ENCODE results near the gene REXO2. TPM values are rescaled to one million over a fixed set of nuclear protein-coding genes. Genes with fewer than 3 reads are reported as not detected.
A peak's percentile ranks its signal among the peaks of the same experiment; 100 is the strongest.

REXO2 gene
- total and polyA plus RNA-seq, 2 donors from 2014 or later = 66.4 to 156 TPM

- Histone ChIP-seq H3K27me3 (ENCODE audit: control insufficient read depth, insufficient read depth, low read length) (no peaks in the 10 kb centered on the region), H3K4me3 (ENCODE audit: low read length in 3 of 3) (no peak overlapping the region), H3K27ac (ENCODE audit: low read depth in 2 of 2, low read length in 2 of 2) (no peak overlapping the region), H3K9me3 (ENCODE audit: control insufficient read depth in 2 of 3, insufficient read depth in 1 of 3, low read length in 3 of 3) (no peaks in the 10 kb centered on the region), H3K36me3 (ENCODE audit: control insufficient read depth in 2 of 3, insufficient read depth in 3 of 3, low read length in 3 of 3) (no peaks in the 10 kb centered on the region), H3K9ac (ENCODE audit: low read length in 3 of 3) (no peak overlapping the region), H3K4me1 (ENCODE audit: control insufficient read depth in 2 of 3, insufficient read depth in 2 of 3, low read depth in 1 of 3, low read length in 3 of 3) (peaks cover 0 to 16% (median 5%) of the 10 kb centered on the region in 3 donors)
- no peak for FAIRE-seq
- DNase-seq = no peak
- TF ChIP-seq, protein P1, sequence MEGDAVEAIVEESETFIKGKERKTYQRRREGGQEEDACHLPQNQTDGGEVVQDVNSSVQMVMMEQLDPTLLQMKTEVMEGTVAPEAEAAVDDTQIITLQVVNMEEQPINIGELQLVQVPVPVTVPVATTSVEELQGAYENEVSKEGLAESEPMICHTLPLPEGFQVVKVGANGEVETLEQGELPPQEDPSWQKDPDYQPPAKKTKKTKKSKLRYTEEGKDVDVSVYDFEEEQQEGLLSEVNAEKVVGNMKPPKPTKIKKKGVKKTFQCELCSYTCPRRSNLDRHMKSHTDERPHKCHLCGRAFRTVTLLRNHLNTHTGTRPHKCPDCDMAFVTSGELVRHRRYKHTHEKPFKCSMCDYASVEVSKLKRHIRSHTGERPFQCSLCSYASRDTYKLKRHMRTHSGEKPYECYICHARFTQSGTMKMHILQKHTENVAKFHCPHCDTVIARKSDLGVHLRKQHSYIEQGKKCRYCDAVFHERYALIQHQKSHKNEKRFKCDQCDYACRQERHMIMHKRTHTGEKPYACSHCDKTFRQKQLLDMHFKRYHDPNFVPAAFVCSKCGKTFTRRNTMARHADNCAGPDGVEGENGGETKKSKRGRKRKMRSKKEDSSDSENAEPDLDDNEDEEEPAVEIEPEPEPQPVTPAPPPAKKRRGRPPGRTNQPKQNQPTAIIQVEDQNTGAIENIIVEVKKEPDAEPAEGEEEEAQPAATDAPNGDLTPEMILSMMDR (IDR thresholded peaks at IDR 0.05; ENCODE audit: borderline replicate concordance, extremely low read depth, insufficient read depth) = no peak
- intact Hi-C loops (cut with DNase I) = no loop called here
Measured at GRCh38 chr11:114395736-114396135, 43.5 kb upstream of the REXO2 start.

DNA sequence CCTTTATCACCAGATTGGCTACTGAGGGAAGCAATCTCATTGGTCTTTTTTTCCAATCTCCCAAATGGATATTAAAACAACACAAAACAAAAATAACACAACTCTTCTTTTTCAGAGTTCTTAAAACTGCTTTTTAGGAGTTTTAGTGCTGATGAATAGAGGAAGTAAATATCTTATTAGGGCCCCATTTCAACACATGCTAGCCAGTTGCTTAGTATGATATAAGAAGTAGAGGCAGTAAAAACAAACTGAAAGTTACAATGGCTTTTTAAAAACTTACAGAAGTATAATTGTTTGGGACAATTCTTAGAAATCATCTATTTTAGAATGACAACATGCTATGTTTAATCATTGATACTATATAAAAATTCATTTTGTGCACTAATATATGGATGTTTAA lies 42.4 kb upstream of the REXO2 start:
- FAIRE-seq = no peak
- Histone ChIP-seq H3K27ac (ENCODE audit: low read depth in 2 of 2, low read length in 2 of 2) (no peak overlapping the region), H3K9me3 (ENCODE audit: control insufficient read depth in 2 of 3, insufficient read depth in 1 of 3, low read length in 3 of 3) (no peaks in the 10 kb centered on the region), H3K36me3 (ENCODE audit: control insufficient read depth in 2 of 3, insufficient read depth in 3 of 3, low read length in 3 of 3) (no peaks in the 10 kb centered on the region), H3K27me3 (ENCODE audit: control insufficient read depth, insufficient read depth, low read length) (no peaks in the 10 kb centered on the region), H3K4me3 (ENCODE audit: low read length in 3 of 3) (no peak overlapping the region), H3K9ac (ENCODE audit: low read length in 3 of 3) (no peak overlapping the region), H3K4me1 (ENCODE audit: control insufficient read depth in 2 of 3, insufficient read depth in 2 of 3, low read depth in 1 of 3, low read length in 3 of 3) (peaks cover 0 to 16% (median 5%) of the 10 kb centered on the region in 3 donors)
- intact Hi-C loops (cut with DNase I) = no loop called here
- no peak for DNase-seq
- TF ChIP-seq, protein P1 (IDR thresholded peaks at IDR 0.05; ENCODE audit: borderline replicate concordance, extremely low read depth, insufficient read depth) = no peak

GRCh38 chr11:114397349-114397982 lies 41.8 kb upstream of the REXO2 start:
- TF ChIP-seq, protein P1 (IDR thresholded peaks at IDR 0.05; ENCODE audit: borderline replicate concordance, extremely low read depth, insufficient read depth) = no peak
- Histone ChIP-seq H3K9me3 (ENCODE audit: control insufficient read depth in 2 of 3, insufficient read depth in 1 of 3, low read length in 3 of 3) (no peaks in the 10 kb centered on the region), H3K27me3 (ENCODE audit: control insufficient read depth, insufficient read depth, low read length) (no peaks in the 10 kb centered on the region), H3K4me3 (ENCODE audit: low read length in 3 of 3) (no peak overlapping the region), H3K4me1 (ENCODE audit: control insufficient read depth in 2 of 3, insufficient read depth in 2 of 3, low read depth in 1 of 3, low read length in 3 of 3) (peaks cover 0 to 16% (median 5%) of the 10 kb centered on the region in 3 donors), H3K36me3 (ENCODE audit: control insufficient read depth in 2 of 3, insufficient read depth in 3 of 3, low read length in 3 of 3) (no peaks in the 10 kb centered on the region), H3K9ac (ENCODE audit: low read length in 3 of 3) (no peak overlapping the region), H3K27ac (ENCODE audit: low read depth in 2 of 2, low read length in 2 of 2) (no peak overlapping the region)
- intact Hi-C loops (cut with DNase I) = no loop called here
- FAIRE-seq (no peak), DNase-seq (peak in 2 of 5 donors; percentile 6 to 25)
